Activated T-helper 1 cell treated with anti-CD3 and anti-CD28 coated beads, Interleukin-12 subunit alpha, Interleukin-12 subunit beta, Interleukin-2, Interleukin-4 antibody, amounts not matched to agents 30 ng/mL and 10 ng/mL and 1 ng/mL, durations not matched to agents 14 hours and 24 hours and 36 hours (primary cell): Measurements from ENCODE around the gene AREL1. TPM values are rescaled to one million over a fixed set of nuclear protein-coding genes. Genes with fewer than 3 reads are reported as not detected.

Source experiments
- DNase-seq: peaks from one replicate; pipeline ENCODE4 v3.0.0; 2021; ENCODE audit warnings: low spot score
- H3K27ac Mint-ChIP-seq: one replicate; pipeline ENCODE4 v1.8.0; 2021; ENCODE audit warnings: mild to moderate bottlenecking, mixed read lengths
- H3K27me3 Mint-ChIP-seq: one replicate; pipeline ENCODE4 v1.8.0; 2022; ENCODE audit warnings: mild to moderate bottlenecking, moderate library complexity, mixed read lengths; ENCODE audit not compliant: insufficient read depth
- H3K36me3 Mint-ChIP-seq: one replicate; pipeline ENCODE4 v1.8.0; 2021; ENCODE audit warnings: low read depth, mixed read lengths
- H3K4me1 Mint-ChIP-seq: one replicate; pipeline ENCODE4 v1.8.0; 2021; ENCODE audit warnings: low read depth, mixed read lengths
- H3K4me3 Mint-ChIP-seq: one replicate; pipeline ENCODE4 v1.8.0; 2021; ENCODE audit warnings: mild to moderate bottlenecking, moderate library complexity, mixed read lengths
- H3K9me3 Mint-ChIP-seq: one replicate; pipeline ENCODE4 v1.8.0; 2021; ENCODE audit warnings: mixed read lengths
- intact Hi-C: fragments of 100-400 bp; cut with micrococcal nuclease; formaldehyde crosslinking; loops from one replicate; pipeline ENCODE4 v1.15.1; 2024
- total RNA-seq: library from RNA; stranded (reverse); gene quantifications from 2 replicates; pipeline ENCODE4 v1.2.3, GENCODE V29; 2022

AREL1 gene
- total RNA-seq, 1 donor from 2014 or later: 45.8 TPM

- no peaks in the 10 kb centered on the region for H3K27me3 Mint-ChIP-seq
- no peaks in the 10 kb centered on the region for H3K9me3 Mint-ChIP-seq
- no peak overlapping the region for H3K27ac Mint-ChIP-seq
- peaks cover 24% of the 10 kb centered on the region for H3K36me3 Mint-ChIP-seq
- intact Hi-C loops: no loop called here
- H3K4me1 Mint-ChIP-seq: peaks cover 4% of the 10 kb centered on the region
- H3K4me3 Mint-ChIP-seq: no peak overlapping the region
- no peak for DNase-seq
Measured at GRCh38 chr14:74720526-74720925, 7.6 kb upstream of the AREL1 start.

DNA sequence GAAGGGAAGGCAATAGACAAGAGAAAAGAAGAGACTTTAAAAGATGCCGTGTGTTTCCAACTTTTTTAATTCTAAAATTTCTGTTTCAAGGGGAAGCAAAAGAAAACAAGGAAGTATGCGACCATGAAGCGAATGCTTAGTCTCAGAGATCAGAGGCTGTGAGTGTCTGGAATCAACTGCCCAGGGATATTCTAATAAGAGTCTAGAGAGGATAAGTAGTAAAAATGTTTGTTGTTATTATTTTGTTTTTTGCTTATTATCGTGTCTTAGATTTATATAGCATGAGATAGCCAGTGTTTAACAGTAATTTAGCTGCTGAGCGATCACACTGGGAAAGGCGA is 485 bp upstream of the AREL1 start:
- Mint-ChIP-seq H3K4me3 (peak overlapping the region; percentile 95), H3K27ac (peak overlapping the region; percentile 95), H3K4me1 (peaks cover 49% of the 10 kb centered on the region), H3K36me3 (peaks cover 24% of the 10 kb centered on the region), H3K27me3 (no peaks in the 10 kb centered on the region), H3K9me3 (no peaks in the 10 kb centered on the region)
- intact Hi-C loops: loop anchor here (1.0 to 10.0 kb wide), 8 partner anchors 50 to 947 kb away; partner anchors contain the start of genes ACYP1, DLST, ERG28 and ISCA2
- DNase-seq: no peak

- Mint-ChIP-seq H3K27me3 (no peaks in the 10 kb centered on the region), H3K4me3 (peak overlapping the region; percentile 95), H3K36me3 (peaks cover 20% of the 10 kb centered on the region), H3K4me1 (peaks cover 49% of the 10 kb centered on the region), H3K9me3 (no peaks in the 10 kb centered on the region), H3K27ac (no peak overlapping the region)
- intact Hi-C loops: loop anchor here (2.0 to 10.0 kb wide), 5 partner anchors 81 to 949 kb away; partner anchors contain the start of genes ACYP1, DLST, ERG28 and ISCA2
- DNase-seq: no peak
Measured at GRCh38 chr14:74711651-74712050, 1.2 kb downstream of the AREL1 start.

DNA sequence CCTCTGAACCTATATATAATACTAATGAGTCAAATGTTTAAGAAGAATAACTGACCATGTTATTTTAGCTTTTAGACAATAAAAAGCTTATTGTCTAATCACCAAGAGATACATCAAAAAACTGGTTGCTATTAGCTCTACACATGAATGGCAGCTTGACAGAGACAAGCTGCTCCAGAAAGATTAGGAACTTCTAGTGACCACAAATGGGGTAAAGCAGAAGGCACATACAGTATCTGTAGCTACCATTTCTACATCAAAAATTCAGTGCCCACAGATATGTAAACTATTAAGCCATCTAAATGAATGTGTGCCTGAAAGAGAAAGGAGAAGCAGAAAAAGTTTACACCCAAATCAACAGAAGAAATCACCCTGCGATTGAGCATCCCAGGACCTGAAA is 2.4 kb downstream of the AREL1 start:
- Mint-ChIP-seq H3K27me3 (no peaks in the 10 kb centered on the region), H3K4me3 (peak overlapping the region; percentile 55), H3K9me3 (no peaks in the 10 kb centered on the region), H3K36me3 (peaks cover 11% of the 10 kb centered on the region), H3K4me1 (peaks cover 45% of the 10 kb centered on the region), H3K27ac (no peak overlapping the region)
- DNase-seq: no peak
- intact Hi-C loops: loop anchor here (5.0 to 10.0 kb wide), 3 partner anchors 82 to 354 kb away; partner anchors contain the start of genes ACYP1, DLST and ZC2HC1C

DNA sequence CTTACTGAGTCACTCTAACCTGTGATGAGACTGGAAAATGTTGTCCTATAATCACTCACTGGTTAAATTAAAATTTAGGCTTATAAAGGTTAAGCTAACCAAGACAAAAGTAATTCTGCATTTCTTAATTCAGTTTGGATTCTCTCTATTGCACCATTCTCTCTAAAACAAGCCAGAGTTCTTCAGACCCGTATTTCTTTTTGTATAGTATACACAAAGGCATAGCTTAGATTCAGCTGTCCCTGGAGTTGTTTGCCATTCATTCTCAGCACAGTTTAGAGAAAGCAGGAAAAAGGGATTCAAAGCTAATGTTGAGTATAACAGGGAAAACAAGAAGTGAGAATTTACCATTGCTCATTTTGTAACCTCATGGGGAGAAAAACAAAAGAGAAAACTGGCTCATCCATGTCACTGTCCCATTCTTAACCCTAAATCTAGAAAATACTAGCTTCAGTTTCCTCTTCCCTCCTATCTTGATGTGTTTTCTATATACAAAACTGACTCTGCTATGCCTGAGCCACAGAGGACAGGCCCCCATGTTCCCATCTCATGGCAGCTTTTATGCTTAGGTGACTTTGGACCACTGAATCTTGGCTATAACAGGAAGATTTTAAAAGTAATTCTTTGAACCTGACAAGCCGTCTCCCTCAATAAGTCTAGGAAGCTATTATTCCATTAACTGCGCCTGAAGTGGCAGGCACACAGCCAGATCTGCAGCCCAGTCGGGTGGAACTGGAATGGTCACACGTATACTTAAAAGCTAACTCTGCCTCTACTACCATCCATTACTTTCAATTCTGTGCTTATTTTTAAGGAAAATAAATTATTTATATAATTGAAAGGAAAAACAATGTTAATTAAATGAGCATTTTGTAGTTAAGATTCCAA is 7.0 kb downstream of the AREL1 start:
- Mint-ChIP-seq H3K27me3 (no peaks in the 10 kb centered on the region), H3K4me3 (no peak overlapping the region), H3K36me3 (peaks cover 17% of the 10 kb centered on the region), H3K4me1 (peaks cover 22% of the 10 kb centered on the region), H3K27ac (no peak overlapping the region), H3K9me3 (peaks cover 11% of the 10 kb centered on the region)
- intact Hi-C loops: no loop called here
- DNase-seq: no peak

GRCh38 chr14:74704656-74705055 is 8.2 kb downstream of the AREL1 start:
- Mint-ChIP-seq H3K4me3 (no peak overlapping the region), H3K27ac (no peak overlapping the region), H3K4me1 (peaks cover 12% of the 10 kb centered on the region), H3K27me3 (no peaks in the 10 kb centered on the region), H3K36me3 (peaks cover 17% of the 10 kb centered on the region), H3K9me3 (peaks cover 11% of the 10 kb centered on the region)
- no peak for DNase-seq
- intact Hi-C loops: no loop called here

GRCh38 chr14:74703043-74703442 is 9.8 kb downstream of the AREL1 start:
- DNase-seq: no peak
- H3K9me3 Mint-ChIP-seq: peaks cover 11% of the 10 kb centered on the region
- peaks cover 24% of the 10 kb centered on the region for H3K36me3 Mint-ChIP-seq
- H3K4me3 Mint-ChIP-seq: no peak overlapping the region
- no peaks in the 10 kb centered on the region for H3K4me1 Mint-ChIP-seq
- H3K27me3 Mint-ChIP-seq: no peaks in the 10 kb centered on the region
- H3K27ac Mint-ChIP-seq: no peak overlapping the region
- intact Hi-C loops: no loop called here

DNA sequence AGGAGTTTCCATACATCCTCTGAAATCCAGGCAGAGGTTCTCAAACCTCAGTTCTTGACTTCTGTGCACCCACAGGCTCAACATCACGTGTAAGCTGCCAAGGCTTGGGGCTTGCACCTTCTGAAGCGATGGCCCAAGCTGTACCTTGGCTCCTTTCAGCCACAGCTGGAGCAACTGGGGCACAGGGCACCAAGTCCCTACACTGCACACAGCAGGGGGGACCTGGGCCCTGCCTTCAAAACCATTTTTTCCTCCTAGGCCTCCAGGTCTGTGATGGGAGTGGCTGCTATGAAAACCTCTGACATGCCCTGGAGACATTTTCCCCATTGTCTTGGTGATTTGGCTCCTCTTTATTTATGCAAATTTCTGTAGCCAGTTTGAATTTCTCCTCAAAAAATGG is 10.6 kb downstream of the AREL1 start:
- DNase-seq: no peak
- H3K4me1 Mint-ChIP-seq: no peaks in the 10 kb centered on the region
- no peak overlapping the region for H3K27ac Mint-ChIP-seq
- intact Hi-C loops: no loop called here
- peaks cover 11% of the 10 kb centered on the region for H3K9me3 Mint-ChIP-seq
- peaks cover 28% of the 10 kb centered on the region for H3K36me3 Mint-ChIP-seq
- H3K27me3 Mint-ChIP-seq: no peaks in the 10 kb centered on the region
- H3K4me3 Mint-ChIP-seq: no peak overlapping the region

DNA sequence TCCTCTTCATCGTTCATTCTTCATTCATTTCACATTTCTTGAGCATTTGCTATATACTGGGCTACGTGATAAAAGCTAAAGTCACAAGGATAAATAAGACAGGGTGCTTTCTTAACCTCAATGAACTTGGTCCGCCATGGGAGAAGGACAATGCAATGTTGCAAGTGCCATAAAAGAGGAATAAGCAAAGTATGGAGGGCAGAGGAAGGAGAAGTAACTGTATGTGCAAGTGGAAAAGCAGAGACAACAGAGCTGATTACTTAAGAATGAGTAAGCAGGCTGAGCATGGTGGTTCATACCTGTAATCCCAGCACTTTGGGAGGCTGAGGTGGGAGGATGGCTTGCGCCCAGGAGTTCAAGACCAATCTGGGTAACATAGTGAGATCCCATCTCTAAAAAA is 14.4 kb downstream of the AREL1 start:
- no peak overlapping the region for H3K27ac Mint-ChIP-seq
- DNase-seq: no peak
- H3K4me1 Mint-ChIP-seq: peaks cover 7% of the 10 kb centered on the region
- peaks cover 24% of the 10 kb centered on the region for H3K36me3 Mint-ChIP-seq
- H3K27me3 Mint-ChIP-seq: no peaks in the 10 kb centered on the region
- intact Hi-C loops: no loop called here
- no peak overlapping the region for H3K4me3 Mint-ChIP-seq
- peaks cover 7% of the 10 kb centered on the region for H3K9me3 Mint-ChIP-seq

DNA sequence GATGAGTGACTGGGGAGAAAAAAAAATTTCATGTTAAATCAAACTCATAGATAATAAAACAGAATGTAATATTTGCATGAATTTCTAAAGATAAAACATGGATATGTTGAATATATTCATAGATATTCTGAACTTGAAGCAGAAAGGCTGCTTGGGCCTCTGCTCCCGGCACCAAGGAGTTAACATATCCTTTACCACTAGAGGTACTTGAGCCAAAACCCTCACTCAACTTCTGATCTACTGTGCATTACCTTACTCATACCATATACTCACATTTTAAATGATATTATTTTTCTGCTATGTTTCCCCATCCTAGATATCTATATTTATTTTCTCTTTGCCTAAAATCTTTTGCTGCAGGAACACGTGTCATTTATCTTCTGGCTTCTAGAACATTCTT is 14.9 kb downstream of the AREL1 start:
- Mint-ChIP-seq H3K4me1 (peaks cover 7% of the 10 kb centered on the region), H3K9me3 (peaks cover 5% of the 10 kb centered on the region)

DNA sequence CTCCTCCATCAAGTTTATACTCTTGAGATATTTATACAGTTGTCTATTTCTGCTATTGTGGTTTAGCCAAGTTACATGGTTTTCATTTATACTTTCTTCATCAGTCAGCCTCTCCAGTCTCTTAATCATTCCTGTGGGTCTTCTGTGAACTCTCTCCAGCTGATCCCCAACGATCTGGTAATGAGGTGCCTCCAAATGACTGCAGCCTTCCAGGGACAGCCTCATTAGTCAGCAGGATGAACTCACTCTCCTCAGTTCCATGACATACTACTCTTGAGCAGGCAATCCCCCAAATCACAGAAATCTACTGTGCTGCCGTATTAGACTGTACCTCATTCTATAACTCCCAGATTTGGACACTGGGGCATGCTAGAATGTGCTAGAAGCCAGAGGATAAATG is 15.3 kb downstream of the AREL1 start:
- no peak overlapping the region for H3K27ac Mint-ChIP-seq
- peaks cover 18% of the 10 kb centered on the region for H3K36me3 Mint-ChIP-seq
- peaks cover 7% of the 10 kb centered on the region for H3K4me1 Mint-ChIP-seq
- H3K9me3 Mint-ChIP-seq: peaks cover under 1% of the 10 kb centered on the region
- no peak for DNase-seq
- intact Hi-C loops: no loop called here
- H3K4me3 Mint-ChIP-seq: no peak overlapping the region
- no peaks in the 10 kb centered on the region for H3K27me3 Mint-ChIP-seq

More for the DNA sequence above, 14.9 kb downstream of the AREL1 start:
- Mint-ChIP-seq H3K27ac (no peak overlapping the region), H3K4me3 (no peak overlapping the region), H3K27me3 (no peaks in the 10 kb centered on the region), H3K36me3 (peaks cover 23% of the 10 kb centered on the region)
- intact Hi-C loops: no loop called here
- no peak for DNase-seq

DNA sequence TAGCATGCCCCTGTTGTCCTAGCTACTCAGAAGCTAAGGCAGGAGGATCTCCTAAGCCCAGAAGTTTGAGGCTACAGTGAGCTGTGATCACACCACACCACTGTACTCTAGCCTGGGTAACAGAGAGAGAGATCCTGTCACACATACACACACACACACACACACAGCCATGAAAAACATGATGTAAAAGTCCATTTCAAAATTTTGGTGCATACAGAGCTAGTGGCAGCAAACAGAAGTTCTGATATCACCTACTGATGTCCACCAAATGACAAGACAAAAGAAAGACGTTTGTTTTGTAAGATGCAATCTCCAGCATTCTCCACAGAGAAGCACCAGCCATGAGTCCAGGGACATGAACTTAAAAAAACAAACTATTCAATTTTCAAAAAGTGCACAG is 15.9 kb downstream of the AREL1 start:
- Mint-ChIP-seq H3K4me1 (peaks cover 7% of the 10 kb centered on the region), H3K36me3 (peaks cover 18% of the 10 kb centered on the region), H3K9me3 (no peaks in the 10 kb centered on the region), H3K27ac (no peak overlapping the region), H3K4me3 (no peak overlapping the region), H3K27me3 (no peaks in the 10 kb centered on the region)
- no peak for DNase-seq
- intact Hi-C loops: no loop called here

GRCh38 chr14:74695406-74695805 is 17.5 kb downstream of the AREL1 start:
- H3K27ac Mint-ChIP-seq: no peak overlapping the region
- H3K4me3 Mint-ChIP-seq: no peak overlapping the region
- no peaks in the 10 kb centered on the region for H3K9me3 Mint-ChIP-seq
- intact Hi-C loops: no loop called here
- peaks cover 22% of the 10 kb centered on the region for H3K36me3 Mint-ChIP-seq
- no peaks in the 10 kb centered on the region for H3K27me3 Mint-ChIP-seq
- peaks cover 7% of the 10 kb centered on the region for H3K4me1 Mint-ChIP-seq
- no peak for DNase-seq
